ENCODE data around the gene PTGES2.

Gene PTGES2

GRCh38 chr9:128102196-128102595 is 25.3 kb downstream of the PTGES2 start:
- no peak for TF ChIP-seq CTCF (IDR thresholded peaks at IDR 0.05; ENCODE audit: low read depth, low read length)
- no peak for DNase-seq (ENCODE audit: extremely low read depth, low read depth)

GRCh38 chr9:128101690-128102089 is 25.8 kb downstream of the PTGES2 start:
- TF ChIP-seq CTCF (IDR thresholded peaks at IDR 0.05; ENCODE audit: low read depth, low read length): no peak
- no peak for DNase-seq (ENCODE audit: extremely low read depth, low read depth)

GRCh38 chr9:128101231-128101661 is 26.3 kb downstream of the PTGES2 start:
- TF ChIP-seq CTCF (IDR thresholded peaks at IDR 0.05; ENCODE audit: low read depth, low read length): no peak
- no peak for DNase-seq (ENCODE audit: extremely low read depth, low read depth)

GRCh38 chr9:128100581-128100980 is 26.9 kb downstream of the PTGES2 start:
- DNase-seq (ENCODE audit: extremely low read depth, low read depth): no peak
- TF ChIP-seq CTCF (IDR thresholded peaks at IDR 0.05; ENCODE audit: low read depth, low read length): no peak

GRCh38 chr9:128099932-128100491 is 27.5 kb downstream of the PTGES2 start:
- TF ChIP-seq CTCF (IDR thresholded peaks at IDR 0.05; ENCODE audit: low read depth, low read length): no peak

GRCh38 chr9:128099231-128099931 is 28.1 kb downstream of the PTGES2 start:
- no peak for TF ChIP-seq CTCF (IDR thresholded peaks at IDR 0.05; ENCODE audit: low read depth, low read length)
- no peak for DNase-seq (ENCODE audit: extremely low read depth, low read depth)

More at GRCh38 chr9:128099932-128100491, 27.5 kb downstream of the PTGES2 start:
- no peak for DNase-seq (ENCODE audit: extremely low read depth, low read depth)

All from AG09319 (cell line).